Mucosa of gallbladder (tissue), 1 donor: ENCODE measurements around the gene BEX2. TPM values are rescaled to one million over a fixed set of nuclear protein-coding genes. Genes with fewer than 3 reads are reported as not detected.
A peak's percentile ranks its signal among the peaks of the same experiment; 100 is the strongest.
"Not testable (repeated sequence)": the region's sequence is repeated elsewhere in the genome, so short reads cannot be mapped to it uniquely, and the experiment has no call there.

Source experiments
- DNase-seq: peaks from one replicate; pipeline ENCODE4 v3.0.0-alpha.2; 2020; ENCODE audit warnings: low spot score
- total RNA-seq: library from RNA; stranded (reverse); gene quantifications from one replicate; pipeline ENCODE4 v1.2.1, GENCODE V29; 2021
- donor health status: DM: no; HTN: no; CAD: no.

BEX2 gene
- 23.6 TPM for total RNA-seq

DNA sequence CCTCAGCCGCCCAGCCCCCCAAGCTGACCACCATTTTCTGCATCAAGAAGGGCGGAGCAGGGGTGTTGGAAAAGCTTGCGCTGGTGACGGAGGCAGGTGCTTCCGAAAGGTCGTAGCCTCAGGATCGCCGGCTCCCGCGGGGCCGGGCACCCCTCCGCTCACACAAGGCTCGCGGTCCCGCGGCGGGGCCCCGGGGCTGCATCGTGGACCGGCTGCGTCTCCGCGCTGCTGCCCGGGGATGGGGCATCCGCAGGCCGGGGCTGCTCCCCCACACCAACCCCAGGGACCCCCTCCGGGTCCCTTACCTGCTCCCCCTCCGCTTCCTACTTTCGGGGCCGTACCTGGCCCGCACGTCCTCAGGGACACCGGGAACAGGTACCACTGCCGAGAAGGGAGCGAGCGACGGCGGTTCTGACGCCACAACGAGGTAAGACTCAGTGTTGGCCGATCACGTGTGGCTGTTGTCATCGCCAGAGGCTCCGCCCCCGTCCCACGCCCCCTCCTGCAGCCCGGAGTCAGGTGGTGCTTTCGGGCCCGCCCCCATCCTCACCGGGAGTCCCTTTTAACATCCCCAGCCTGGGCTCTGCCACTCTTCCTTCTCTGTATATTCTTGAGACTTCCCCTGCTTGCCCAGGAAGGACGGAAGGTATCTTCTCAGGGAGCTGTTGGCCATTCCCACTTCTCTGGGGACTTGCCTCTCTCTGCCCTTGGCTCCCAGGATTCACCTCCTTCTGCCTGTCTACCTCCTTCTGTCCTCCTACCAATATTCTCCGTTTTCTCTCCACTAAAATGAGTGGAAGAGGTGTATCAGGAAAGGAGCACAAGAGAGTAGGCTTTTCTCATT, at the start of gene BEX2:
Gene BEX2 (minus strand): TSS at position 436 of the 844 bp plus-strand sequence. CDS start 1,014 bp downstream, outside the sequence.
- peak; percentile 82 for DNase-seq

DNA sequence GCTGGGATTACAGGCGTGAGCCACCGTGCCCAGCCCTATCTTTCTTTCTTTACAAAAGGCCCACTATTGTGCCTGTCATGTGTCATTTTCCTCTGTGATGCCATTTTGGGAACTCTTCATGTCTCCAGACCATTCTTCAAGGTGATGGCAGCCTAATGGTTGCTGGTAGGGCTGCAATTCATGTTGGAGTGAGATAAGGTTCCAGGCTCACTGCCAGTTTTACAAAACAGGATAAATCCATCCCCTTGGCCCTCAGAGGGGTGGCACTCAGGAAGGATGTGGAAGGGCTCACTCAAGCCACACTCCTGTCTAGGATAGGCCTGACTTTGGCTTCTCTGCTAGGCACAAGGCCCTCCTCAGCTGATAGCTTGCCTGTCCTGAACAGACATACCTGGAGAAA, 49.3 kb upstream of the BEX2 start:
- DNase-seq: no peak

DNA sequence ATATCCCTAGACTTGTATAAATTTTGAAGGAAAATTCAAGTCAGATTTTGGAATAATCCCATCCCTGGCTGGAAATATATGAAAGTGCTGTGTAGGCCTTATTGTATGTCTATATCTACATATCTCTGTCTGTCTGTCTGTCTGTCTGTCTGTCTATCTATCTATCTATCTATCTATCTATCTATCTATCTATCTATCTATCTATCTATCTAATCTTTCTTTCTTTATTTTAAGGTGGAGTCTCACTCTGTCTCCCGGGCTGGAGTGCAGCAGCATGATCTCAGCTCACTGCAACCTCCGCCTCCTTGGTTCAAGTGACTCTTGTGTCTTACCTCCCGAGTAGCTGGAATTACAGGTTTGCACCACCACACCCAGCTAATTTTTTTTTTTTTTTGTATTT, 48.8 kb upstream of the BEX2 start:
- DNase-seq: not testable (repeated sequence)

DNA sequence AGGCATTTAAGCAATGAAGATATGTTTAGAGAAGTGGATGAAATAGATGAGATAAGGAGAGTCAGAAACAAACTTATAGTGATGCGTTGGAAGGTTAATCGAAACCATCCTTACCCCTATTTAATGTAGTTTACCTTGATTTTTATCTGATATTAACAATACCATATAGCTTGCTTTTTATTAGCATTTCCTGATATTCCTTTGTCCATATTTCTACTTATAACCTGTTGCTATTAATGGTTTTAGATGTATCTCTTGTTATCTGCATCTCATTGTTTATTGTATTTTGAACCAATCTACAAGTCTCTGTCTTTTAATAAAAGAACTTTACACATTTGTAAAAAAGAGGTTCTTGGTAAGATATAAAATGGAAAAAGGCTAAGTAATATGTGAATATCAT, 47.1 kb upstream of the BEX2 start:
- DNase-seq: no peak

DNA sequence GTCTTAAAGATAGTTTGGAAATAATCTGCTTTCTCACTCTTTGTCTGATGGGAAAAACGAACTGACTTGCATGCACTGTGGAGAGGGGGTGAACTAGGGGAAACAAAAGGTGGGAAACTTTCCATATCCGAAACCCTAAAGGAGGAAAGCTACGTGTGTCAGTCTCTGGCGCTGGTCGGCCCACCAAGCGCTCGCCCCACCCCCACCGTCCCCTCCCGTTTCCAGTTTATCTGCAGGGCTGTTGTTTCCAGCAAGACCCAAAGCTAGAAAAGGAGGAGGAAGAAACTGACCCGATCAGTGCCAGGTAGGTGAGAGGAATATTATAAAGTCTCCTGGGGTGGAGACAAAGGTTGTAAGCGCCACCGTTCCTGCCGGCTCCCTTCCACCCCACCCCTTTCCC, 46.1 kb upstream of the BEX2 start:
- no peak for DNase-seq

DNA sequence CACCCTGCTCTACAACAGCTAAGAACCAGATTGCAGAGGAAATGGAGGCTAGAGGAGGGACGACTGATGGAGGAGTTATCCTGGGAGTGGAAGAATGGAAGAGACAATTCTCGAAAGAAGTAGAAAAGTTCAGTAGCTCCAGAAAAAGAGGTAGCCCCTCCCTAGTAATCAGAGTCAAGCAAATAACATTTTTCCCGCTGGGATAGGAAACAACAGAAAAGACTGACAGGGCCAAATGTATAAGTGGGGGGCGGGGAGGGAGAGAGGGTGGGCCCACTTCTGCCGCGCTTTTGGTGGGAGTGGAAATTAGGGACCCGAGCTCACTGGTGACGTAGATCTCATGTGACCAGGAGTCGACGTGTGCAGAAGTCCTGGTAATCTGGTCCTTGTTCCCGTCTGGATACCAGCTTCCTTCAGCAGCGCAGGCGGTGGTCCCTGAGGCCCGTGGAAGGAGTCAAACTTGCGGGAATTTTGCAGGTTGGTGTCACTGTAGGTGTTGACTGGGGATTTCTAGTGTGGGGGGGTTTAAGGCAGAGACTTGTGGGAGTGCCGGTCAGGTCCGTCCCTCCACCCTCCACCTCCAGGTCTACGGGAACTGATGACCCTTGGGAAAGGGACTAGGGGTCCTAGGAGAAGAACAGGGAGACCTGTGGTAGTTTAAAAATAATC, 45.5 kb upstream of the BEX2 start, which contains the start of gene TCEAL9:
Gene TCEAL9 (plus strand): TSS at position 377 of the 669 bp plus-strand sequence. CDS start 1,179 bp downstream, outside the sequence.
- DNase-seq: peak; percentile 67

DNA sequence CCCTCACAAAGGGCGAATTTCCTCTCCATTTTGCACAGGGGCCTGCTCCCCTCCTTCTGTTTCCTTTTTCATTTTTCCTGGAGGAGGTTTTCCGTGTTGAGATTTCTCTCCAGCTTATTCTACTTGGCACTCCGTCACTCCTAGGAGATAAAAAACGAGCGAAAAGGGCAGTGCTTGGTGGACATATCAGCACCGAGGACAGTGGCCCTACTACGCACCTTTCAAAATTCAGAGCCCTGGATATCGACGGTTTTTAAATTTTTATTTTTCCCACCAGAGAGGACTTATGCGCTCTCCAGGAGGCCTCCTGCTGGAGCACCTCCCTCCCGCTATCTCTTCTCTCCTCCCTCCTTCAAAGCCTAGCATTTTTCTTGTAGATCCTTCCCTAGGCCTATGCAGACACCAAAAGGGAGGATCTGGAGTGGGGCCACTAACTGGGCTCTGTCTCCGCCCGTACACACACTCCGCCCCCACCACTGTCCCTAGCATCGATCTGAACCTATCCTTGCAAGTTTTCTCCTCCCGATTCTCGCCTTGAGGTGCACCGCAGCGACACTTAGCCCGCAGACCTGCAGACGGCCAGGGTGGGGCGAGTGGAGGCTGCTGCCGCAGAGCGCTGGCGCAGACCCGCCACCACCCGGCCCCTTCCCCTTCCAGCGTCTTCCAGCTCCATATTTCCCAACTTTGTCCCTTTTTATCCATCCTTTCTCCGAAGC, 37.0 kb upstream of the BEX2 start:
- DNase-seq: no peak

DNA sequence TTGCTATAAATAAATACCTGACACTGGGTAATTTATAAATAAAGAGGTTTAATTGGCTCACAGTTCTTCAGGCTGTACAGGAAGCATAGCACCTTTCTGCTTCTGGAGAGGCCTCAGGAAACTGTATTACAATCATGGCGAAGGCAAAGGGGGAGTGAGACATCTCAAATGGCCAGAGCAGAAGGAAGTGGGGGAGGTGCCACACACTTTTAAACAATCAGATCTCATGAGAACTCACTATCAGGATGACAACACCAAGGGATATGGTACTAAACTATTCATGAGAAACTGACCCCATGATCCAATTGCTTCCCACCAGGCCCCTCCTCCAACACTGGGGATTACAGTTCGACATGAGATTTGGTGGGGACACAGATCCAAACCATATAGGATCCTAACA, 33.8 kb upstream of the BEX2 start:
- DNase-seq: no peak

DNA sequence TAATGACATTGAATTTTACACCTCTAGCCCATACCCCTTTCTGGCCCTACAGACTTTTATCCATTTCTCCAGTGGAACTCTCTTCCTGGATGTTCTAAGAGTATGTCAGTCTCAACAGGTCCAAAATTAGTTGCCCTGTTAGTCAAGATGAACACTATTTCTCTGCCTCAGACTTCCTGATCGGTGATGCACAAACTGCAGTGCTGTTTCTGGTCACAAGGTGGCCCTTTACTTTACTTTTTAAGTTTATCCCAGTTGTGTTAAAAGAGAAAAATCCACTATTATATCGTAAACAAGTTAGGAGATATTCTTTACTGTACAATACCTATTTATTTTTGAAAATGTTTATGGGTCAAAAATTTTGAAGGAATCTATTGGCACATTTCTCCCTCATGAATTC, 32.3 kb upstream of the BEX2 start:
- DNase-seq: peak; percentile 42

DNA sequence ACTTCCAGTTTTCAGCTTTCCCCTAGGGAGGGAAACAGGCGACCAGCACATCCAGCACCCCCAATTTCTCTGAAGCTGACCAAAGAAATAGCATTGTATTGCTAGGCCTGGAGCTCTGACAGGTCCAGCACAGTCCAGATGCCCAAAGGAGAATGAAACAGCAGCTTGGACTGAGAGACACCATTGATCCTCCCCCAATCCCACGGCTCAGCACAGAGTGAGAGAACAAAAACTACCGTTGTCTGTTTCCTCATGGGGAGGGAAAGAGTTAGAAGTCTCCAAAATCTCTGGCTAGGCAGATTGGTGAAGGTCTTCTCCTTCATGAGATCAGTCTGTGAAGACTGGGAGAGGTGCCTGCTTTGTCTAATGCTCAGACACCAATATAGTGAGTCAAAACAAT, 27.9 kb upstream of the BEX2 start:
- no peak for DNase-seq

DNA sequence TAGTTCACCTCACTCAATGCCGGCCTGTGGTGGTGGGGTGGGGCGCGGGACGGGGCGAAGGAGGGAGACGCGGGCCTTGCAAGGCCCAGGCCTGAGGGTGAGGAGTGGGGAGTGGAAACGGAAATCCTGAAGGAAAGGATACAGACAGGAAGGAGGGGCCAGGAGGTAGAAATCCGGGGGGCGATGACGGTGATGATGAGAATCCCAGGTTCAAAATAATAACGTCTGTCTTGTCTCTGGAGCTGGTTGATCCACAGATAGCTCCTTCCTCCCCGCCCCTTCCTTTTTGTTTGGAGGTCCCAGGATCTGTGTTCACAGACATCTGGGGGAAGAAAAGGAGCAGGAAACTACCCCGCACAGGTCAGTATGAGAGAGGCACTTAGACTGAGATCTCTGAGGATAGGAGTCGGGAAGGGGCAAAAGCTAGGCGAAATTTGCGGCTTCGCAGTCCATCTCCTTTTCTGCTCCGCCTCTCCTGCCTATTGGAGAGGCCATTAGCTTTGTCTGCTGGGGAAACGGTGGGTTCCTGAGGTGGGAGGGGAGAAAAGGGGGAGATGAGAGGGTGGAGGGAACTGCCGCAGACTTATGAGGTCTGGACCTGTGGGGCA, 20.0 kb upstream of the BEX2 start:
- no peak for DNase-seq

DNA sequence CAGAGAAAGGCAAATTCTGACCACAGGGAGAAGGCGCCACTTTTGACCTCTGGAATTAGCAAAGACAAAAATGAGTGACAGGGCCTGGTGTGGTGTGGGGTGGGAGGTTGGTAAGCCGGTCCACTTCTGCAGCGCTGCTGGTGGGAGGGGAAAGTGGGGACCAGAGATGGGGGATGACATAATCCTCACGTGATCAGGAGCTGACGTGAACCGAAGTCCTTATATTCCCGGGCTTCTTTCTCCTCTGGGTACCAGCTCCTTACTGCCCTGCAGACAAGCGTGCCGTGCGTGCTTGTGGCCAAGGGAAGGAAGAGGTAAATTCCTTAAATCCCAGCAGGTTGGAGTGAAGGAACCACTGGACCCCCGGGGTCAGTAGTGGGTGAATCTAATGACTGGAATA, 19.2 kb upstream of the BEX2 start, which contains the start of gene TCEAL7:
Gene TCEAL7 (plus strand): TSS at position 249 of the 400 bp plus-strand sequence. CDS start 1,165 bp downstream, outside the sequence.
- DNase-seq: peak; percentile 24

DNA sequence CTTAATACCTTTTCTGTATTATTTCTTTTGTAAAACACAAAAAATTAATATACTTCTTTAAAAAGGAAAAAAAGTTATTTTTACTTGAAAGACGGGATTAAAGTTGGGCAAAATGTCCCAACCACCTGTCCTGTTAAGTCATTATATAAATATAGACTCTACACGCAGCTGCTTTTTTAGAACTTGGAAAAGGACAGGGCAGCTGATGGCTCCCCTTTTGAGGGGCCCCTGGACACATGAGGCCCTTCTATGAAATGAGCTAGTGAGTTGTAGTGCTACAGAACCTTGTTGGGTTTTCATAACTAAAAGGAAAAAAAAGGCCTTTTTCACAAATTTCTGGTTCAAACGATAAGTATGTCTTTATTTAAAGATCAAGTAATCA, 600 bp upstream of the BEX2 start:
- no peak for DNase-seq

DNA sequence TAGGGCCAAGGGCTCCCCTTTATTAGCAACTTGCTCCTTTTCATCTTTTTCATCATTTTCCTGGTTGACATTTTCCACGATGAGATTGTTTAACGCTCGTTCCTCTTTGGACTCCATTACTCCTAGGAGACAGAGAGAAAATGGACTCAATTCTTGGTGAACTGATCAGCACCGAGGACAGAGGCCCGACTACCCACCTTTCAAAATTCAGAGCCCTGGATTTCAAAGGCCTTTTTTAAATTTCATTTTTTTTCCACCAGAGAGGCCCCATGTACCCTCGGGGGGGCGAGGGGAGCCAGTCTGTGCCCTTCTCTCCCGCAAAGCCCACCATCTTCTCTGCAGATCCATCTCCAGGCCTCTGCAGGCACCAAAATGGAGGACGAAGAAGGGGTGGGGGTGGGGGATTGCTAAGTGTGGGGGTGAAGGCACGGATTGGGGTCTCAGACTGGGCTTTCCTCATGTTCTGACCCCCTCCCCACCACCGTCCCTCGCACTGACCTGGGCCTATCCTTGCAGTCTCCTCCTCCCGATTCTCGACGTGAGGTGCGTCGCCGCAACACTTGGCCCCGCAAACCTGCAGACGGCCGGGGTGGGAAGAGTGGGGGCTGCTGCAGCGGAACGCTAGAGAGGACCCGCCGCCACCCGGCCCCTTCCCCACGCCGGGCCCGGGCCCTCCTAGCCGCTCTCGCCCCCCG, 783 bp downstream of the BEX2 start:
- DNase-seq: no peak

DNA sequence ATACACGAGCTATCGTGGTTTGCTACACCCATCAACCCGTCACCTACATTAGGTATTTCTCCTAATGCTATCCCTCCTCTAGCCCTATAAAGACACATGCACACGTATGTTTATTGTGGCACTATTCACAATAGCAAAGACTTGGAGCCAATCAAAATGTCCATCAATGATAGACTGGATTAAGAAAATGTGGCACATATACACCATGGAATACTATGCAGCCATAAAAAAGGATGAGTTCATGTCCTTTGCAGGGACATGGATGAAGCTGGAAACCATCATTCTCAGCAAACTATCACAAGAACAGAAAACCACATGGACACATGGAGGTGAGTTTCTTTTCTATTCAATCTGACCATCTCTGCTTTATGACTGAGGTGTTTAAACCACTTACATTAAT, 5.1 kb downstream of the BEX2 start:
- not testable (repeated sequence) for DNase-seq

DNA sequence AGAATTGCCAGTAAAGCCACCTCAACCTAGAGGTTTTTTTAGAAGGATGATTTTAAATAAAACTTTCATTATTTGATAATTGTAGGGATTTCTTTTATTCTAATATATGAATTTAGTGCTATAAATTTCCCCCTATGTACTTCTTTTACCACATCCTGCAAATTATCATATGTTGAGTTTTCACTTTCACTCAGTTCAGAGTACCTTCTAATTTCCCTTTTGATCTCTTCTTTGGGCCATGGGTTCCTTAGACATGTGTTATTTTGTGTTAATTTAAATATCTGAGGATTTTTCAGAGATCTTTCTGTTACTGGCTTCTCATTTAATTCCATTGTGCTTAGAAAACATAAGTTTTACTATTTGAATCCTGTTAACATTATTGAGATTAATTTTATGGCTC, 6.1 kb downstream of the BEX2 start:
- no peak for DNase-seq

DNA sequence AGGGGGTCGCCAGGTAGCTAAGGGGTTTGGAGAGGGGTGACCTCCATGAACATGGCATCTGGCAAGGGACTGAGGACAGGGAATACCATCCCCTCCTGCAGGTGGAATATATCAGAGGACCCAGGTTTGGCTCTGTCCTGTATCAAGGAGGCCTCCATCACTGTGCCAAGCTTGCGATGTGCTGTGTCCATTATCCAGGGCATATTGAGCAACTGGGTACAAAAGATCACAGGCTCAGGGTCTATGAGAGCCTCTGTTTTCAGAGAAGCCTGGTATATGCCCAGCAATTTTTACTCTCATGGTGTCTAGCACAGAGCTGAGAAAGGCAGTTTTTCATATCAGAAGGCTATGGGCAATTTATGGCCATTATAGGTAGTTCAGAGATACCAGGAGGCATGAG, 17.7 kb downstream of the BEX2 start:
- DNase-seq: no peak

DNA sequence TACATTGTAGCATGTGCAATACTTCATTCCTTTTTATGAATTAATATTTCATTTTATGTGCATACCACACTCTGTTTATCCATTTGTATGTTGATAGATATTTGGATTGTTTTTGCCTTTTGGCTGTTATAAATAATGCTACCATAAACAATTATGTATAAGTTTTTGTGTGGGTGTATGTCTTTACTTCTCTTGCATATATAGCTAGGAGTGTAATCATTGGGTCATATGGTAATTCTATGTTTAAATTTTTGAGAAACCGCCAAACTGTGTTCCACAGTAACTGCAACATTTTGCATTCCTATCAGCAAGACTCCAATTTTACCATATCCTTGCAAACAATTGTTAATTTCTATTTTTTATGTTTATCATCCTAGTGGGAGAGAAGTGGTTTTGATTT, 31.2 kb downstream of the BEX2 start:
- DNase-seq: no peak

DNA sequence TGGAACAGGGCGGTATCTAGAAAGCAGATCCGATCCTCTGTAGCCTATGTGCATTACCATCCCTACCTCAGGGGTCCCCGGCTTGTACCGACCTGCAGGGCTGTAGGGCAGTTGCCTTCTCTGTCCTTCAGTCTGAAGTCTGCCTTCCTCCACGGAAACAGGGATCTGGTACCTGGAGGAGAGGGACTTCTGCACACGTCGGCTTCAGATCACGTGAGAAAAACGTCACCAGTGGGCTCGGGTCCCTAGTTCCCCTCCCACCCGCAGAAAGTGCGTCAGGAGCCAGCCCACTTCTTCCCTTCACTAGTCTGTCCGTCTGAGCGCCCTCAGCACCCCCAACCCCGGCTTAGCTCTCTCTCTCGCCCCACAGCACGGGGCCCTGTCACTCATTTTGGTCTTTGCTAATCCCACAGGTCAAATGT, 34.2 kb downstream of the BEX2 start, which contains the start of gene TCEAL5:
Gene TCEAL5 (minus strand): TSS at position 170 of the 422 bp plus-strand sequence. CDS start 2,187 bp downstream, outside the sequence.
- no peak for DNase-seq

DNA sequence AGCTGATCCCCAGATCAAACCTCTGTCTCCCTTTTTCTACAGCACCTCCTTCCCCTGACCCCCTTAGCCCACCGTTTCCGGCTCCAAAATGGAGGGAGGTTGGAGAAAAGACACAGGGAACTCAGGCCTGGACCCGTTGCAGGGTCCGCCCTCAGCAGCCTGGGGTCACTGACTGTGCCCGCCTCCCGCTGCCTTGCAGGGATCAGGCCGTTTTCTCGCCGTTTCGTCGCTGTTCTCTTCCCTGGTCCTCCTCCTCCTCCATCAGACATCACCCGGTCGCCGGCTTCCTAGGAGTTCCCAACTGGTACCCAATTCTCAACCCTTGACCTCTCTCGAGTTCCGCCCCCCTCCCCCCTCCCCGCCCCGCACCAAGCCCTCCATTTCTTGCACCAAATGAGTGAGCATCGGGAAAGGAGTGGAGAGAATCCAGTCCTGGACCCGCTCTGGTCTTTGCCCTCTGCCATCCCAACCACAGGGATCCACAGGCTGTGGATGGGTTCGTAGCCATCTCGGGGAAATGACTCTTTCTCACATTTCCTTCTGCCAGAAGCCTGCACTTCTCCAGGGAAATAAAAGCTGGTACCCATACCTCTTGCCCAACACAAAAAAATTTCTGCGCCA, 34.7 kb downstream of the BEX2 start:
- no peak for DNase-seq

DNA sequence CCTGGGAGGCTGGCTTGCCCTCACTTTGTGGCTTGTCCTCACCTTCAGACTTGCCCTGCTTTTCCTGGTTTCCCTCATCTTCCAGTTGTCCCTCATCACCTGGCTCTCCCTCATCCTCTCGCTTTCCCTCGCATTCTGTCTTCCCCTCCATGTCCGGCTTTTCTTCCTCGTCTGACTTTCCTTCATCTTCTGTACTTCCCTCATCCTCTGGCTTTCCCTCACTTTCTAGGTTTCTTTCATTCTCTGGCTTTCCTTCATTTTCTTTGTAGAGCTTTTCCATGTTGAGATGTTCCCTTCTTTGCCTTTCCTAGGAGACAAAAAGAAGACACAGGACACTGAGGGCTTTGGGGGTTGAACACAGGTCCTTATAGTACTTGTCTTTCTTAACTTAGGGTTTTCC, 36.5 kb downstream of the BEX2 start:
- DNase-seq: no peak
